Adrenal gland (tissue), 5 donors: ENCODE measurements around the gene GALNTL6.

Experiments used
- CTCF ChIP-seq, 6 experiments: fragments of 450-650 bp in 4 of 6; fragments of 200-600 bp in 2 of 6; sonication (generic) in 1 of 6; IDR thresholded peaks; 1 replicate in 5 of 6; 2 replicates in 1 of 6; pipeline versions ENCODE4 v1.5.1 to v1.8.0; 2016 to 2021; ENCODE audit warnings: antibody characterized with exemption in 6 of 6, mild to moderate bottlenecking in 2 of 6, moderate library complexity in 1 of 6
- POLR2A ChIP-seq, 2 donors: fragments of 450-650 bp; IDR thresholded peaks; one replicate each; pipeline ENCODE4 v1.6.1; 2017; ENCODE audit warnings: antibody characterized with exemption in 2 of 2, mild to moderate bottlenecking in 2 of 2, moderate library complexity in 1 of 2
- donor health status: DM: no; HTN: no; CAD: no.

- TF ChIP-seq CTCF (IDR thresholded peaks at IDR 0.05) (no peak), POLR2A (IDR thresholded peaks at IDR 0.05) (no peak)
These were observed 597.9 kb downstream of the GALNTL6 start for GRCh38 chr4:172411149-172411548.
